Endothelial cell (in vitro differentiated cells): ENCODE measurements around the gene TMPRSS7. TPM values are rescaled to one million over a fixed set of nuclear protein-coding genes. Genes with fewer than 3 reads are reported as not detected.

Experiments used
- DNase-seq: peaks from one replicate; pipeline ENCODE4 v3.0.0; 2021; ENCODE audit warnings: low spot score
- H3K27ac Mint-ChIP-seq: one replicate; pipeline ENCODE4 v1.8.0; 2021; ENCODE audit warnings: mixed read lengths, inconsistent platforms; ENCODE audit not compliant: unreplicated experiment
- H3K27me3 Mint-ChIP-seq: one replicate; pipeline ENCODE4 v1.8.0; 2021; ENCODE audit warnings: mild to moderate bottlenecking, moderate library complexity, mixed read lengths, inconsistent platforms; ENCODE audit not compliant: unreplicated experiment
- H3K36me3 Mint-ChIP-seq: one replicate; pipeline ENCODE4 v1.8.0; 2021; ENCODE audit warnings: mild to moderate bottlenecking, low read depth, mixed read lengths, inconsistent platforms; ENCODE audit not compliant: unreplicated experiment
- H3K4me1 Mint-ChIP-seq: one replicate; pipeline ENCODE4 v1.8.0; 2021; ENCODE audit warnings: mild to moderate bottlenecking, mixed read lengths, inconsistent platforms; ENCODE audit not compliant: unreplicated experiment
- H3K4me3 Mint-ChIP-seq: one replicate; pipeline ENCODE4 v1.8.0; 2021; ENCODE audit warnings: mild to moderate bottlenecking, mixed read lengths, inconsistent platforms; ENCODE audit not compliant: unreplicated experiment
- H3K9me3 Mint-ChIP-seq: one replicate; pipeline ENCODE4 v1.8.0; 2021; ENCODE audit warnings: mixed read lengths, inconsistent platforms; ENCODE audit not compliant: unreplicated experiment
- CTCF ChIP-seq: fragments of 200-600 bp; sonication (generic); IDR thresholded peaks from one replicate; pipeline ENCODE4 v1.5.0; 2021; ENCODE audit warnings: antibody characterized with exemption; ENCODE audit not compliant: unreplicated experiment
- microRNA-seq: library from miRNA; unstranded; fragments of <30 nt; microRNA quantifications from one replicate; pipeline ENCODE4, GENCODE V29; 2020; ENCODE audit not compliant: unreplicated experiment
- total RNA-seq: library from RNA; stranded (reverse); fragmentation: NEBNext Ultra II Directional; extraction: Animal tissue kit (Norgen Biotek cat#: 25700); gene quantifications from one replicate; pipeline ENCODE4 v1.2.1, GENCODE V29; 2021; ENCODE audit not compliant: unreplicated experiment

TMPRSS7 gene
- total RNA-seq, 1 donor from 2014 or later, result not detected

GRCh38 chr3:112129925-112130637, 95.5 kb downstream of the TMPRSS7 start:
- Mint-ChIP-seq H3K4me3 (no peak overlapping the region), H3K4me1 (peaks cover 32% of the 10 kb centered on the region)
- TF ChIP-seq CTCF, result no peak

GRCh38 chr3:112130638-112130993, 96.1 kb downstream of the TMPRSS7 start:
- Mint-ChIP-seq H3K27ac (no peak overlapping the region), H3K36me3 (no peaks in the 10 kb centered on the region), H3K4me3 (no peak overlapping the region), H3K27me3 (peaks cover 2% of the 10 kb centered on the region), H3K9me3 (no peaks in the 10 kb centered on the region), H3K4me1 (peaks cover 32% of the 10 kb centered on the region)
- no peak for DNase-seq
- TF ChIP-seq CTCF, result no peak

More at GRCh38 chr3:112129925-112130637, 95.5 kb downstream of the TMPRSS7 start:
- H3K27me3 Mint-ChIP-seq, result peaks cover 2% of the 10 kb centered on the region
- H3K9me3 Mint-ChIP-seq, result no peaks in the 10 kb centered on the region
- H3K27ac Mint-ChIP-seq, result peak overlapping the region; percentile 5
- H3K36me3 Mint-ChIP-seq, result no peaks in the 10 kb centered on the region
- no peak for DNase-seq

Small RNA genes within 50 kb of the gene (microRNA-seq; reads per million reads assigned to microRNA genes)
- gene MIR567, result not detected

Other genes starting within 250 kb of the TMPRSS7 start
- gene PHLDB2, start 175.5 kb upstream of the TMPRSS7 start, total RNA-seq, result 47.8 TPM
- gene ABHD10, start 55.7 kb upstream of the TMPRSS7 start, total RNA-seq, result 18.7 TPM
- gene TAGLN3, start 35.8 kb upstream of the TMPRSS7 start, total RNA-seq, result 0.72 TPM
- 8.3 TPM for gene C3orf52, start 51.7 kb downstream of the TMPRSS7 start, total RNA-seq
- gene GCSAM, start 98.5 kb downstream of the TMPRSS7 start, total RNA-seq, result not detected